Measurements from ENCODE around the gene CSTF2T.
A peak's percentile ranks its signal among the peaks of the same experiment; 100 is the strongest.

Gene CSTF2T

GRCh38 chr10:51699475-51700227 is at the start of gene CSTF2T:
Gene CSTF2T (minus strand): TSS chr10:51699595. CDS start chr10:51699549, 46 bp downstream.
- DNase-seq (ENCODE audit: low spot score), result peak; percentile 95

GRCh38 chr10:51748959-51749358 is 49.6 kb upstream of the CSTF2T start:
- no peak for DNase-seq (ENCODE audit: low spot score)

- no peak for DNase-seq (ENCODE audit: low spot score)
Observed at GRCh38 chr10:51747216-51747615, 47.8 kb upstream of the CSTF2T start.

- no peak for DNase-seq (ENCODE audit: low spot score)
Observed at GRCh38 chr10:51745397-51745796, 46.0 kb upstream of the CSTF2T start.

- DNase-seq (ENCODE audit: low spot score), result no peak
Observed at GRCh38 chr10:51744235-51745000, 45.0 kb upstream of the CSTF2T start.

- peak; percentile 37 for DNase-seq (ENCODE audit: low spot score)
Observed at GRCh38 chr10:51743146-51743545, 43.8 kb upstream of the CSTF2T start.

- no peak for DNase-seq (ENCODE audit: low spot score)
Observed at GRCh38 chr10:51733057-51733456, 33.7 kb upstream of the CSTF2T start.

GRCh38 chr10:51729822-51730555 is 30.6 kb upstream of the CSTF2T start:
- no peak for DNase-seq (ENCODE audit: low spot score)

GRCh38 chr10:51724038-51724437 is 24.6 kb upstream of the CSTF2T start:
- DNase-seq (ENCODE audit: low spot score), result no peak

- no peak for DNase-seq (ENCODE audit: low spot score)
Observed at GRCh38 chr10:51718804-51719291, 19.5 kb upstream of the CSTF2T start.

- DNase-seq (ENCODE audit: low spot score), result no peak
Observed at GRCh38 chr10:51716981-51717380, 17.6 kb upstream of the CSTF2T start.

GRCh38 chr10:51711519-51711891 is 12.1 kb upstream of the CSTF2T start:
- no peak for DNase-seq (ENCODE audit: low spot score)

GRCh38 chr10:51709324-51709972 is 10.1 kb upstream of the CSTF2T start:
- DNase-seq (ENCODE audit: low spot score), result no peak

- DNase-seq (ENCODE audit: low spot score), result no peak
Observed at GRCh38 chr10:51708609-51709008, 9.2 kb upstream of the CSTF2T start.

- no peak for DNase-seq (ENCODE audit: low spot score)
Observed at GRCh38 chr10:51707821-51708424, 8.5 kb upstream of the CSTF2T start.

- DNase-seq (ENCODE audit: low spot score), result no peak
Observed at GRCh38 chr10:51707392-51707791, 8.0 kb upstream of the CSTF2T start.

GRCh38 chr10:51706225-51706624 is 6.8 kb upstream of the CSTF2T start:
- DNase-seq (ENCODE audit: low spot score), result no peak

GRCh38 chr10:51705774-51706173 is 6.4 kb upstream of the CSTF2T start:
- DNase-seq (ENCODE audit: low spot score), result no peak

GRCh38 chr10:51700228-51700817 is 928 bp upstream of the CSTF2T start:
- no peak for DNase-seq (ENCODE audit: low spot score)

GRCh38 chr10:51699145-51699474 is 285 bp downstream of the CSTF2T start:
- no peak for DNase-seq (ENCODE audit: low spot score)

GRCh38 chr10:51698473-51699063 is 827 bp downstream of the CSTF2T start:
- no peak for DNase-seq (ENCODE audit: low spot score)

All from NAMALWA (cell line).